GM12892 (cell line): Measurements from ENCODE around the gene ENPP5.
"Not testable (repeated sequence)": the region's sequence is repeated elsewhere in the genome, so short reads cannot be mapped to it uniquely, and the experiment has no call there.

Experiments used
- POLR2A ChIP-seq: IDR thresholded peaks from 2 replicates; pipeline ENCODE4 v1.6.1; 2011; ENCODE audit warnings: low read depth, low read length, control low read depth
- POLR2AphosphoS5 ChIP-seq: IDR thresholded peaks from 2 replicates; pipeline ENCODE4 v1.6.1; 2011; ENCODE audit warnings: low read depth, low read length, control low read depth
- TAF1 ChIP-seq: IDR thresholded peaks from 2 replicates; pipeline ENCODE4 v1.6.1; 2011; ENCODE audit warnings: low read depth, mild to moderate bottlenecking, control low read depth, low read length, borderline replicate concordance

- TF ChIP-seq POLR2A, POLR2AphosphoS5, TAF1: not testable (repeated sequence)
Measured at GRCh38 chr6:46131291-46131690, 39.5 kb downstream of the ENPP5 start.
